GM20431 (cell line): ENCODE measurements around the gene RTL9.

Experiments used
- in situ Hi-C: fragments of 300-500 bp; cut with MseI, MboI; formaldehyde crosslinking; loops from one replicate; pipeline ENCODE4 v1.15.0; 2020; ENCODE audit warnings: low sequenced_read_pairs; ENCODE audit not compliant: unreplicated experiment

The RTL9 gene

DNA sequence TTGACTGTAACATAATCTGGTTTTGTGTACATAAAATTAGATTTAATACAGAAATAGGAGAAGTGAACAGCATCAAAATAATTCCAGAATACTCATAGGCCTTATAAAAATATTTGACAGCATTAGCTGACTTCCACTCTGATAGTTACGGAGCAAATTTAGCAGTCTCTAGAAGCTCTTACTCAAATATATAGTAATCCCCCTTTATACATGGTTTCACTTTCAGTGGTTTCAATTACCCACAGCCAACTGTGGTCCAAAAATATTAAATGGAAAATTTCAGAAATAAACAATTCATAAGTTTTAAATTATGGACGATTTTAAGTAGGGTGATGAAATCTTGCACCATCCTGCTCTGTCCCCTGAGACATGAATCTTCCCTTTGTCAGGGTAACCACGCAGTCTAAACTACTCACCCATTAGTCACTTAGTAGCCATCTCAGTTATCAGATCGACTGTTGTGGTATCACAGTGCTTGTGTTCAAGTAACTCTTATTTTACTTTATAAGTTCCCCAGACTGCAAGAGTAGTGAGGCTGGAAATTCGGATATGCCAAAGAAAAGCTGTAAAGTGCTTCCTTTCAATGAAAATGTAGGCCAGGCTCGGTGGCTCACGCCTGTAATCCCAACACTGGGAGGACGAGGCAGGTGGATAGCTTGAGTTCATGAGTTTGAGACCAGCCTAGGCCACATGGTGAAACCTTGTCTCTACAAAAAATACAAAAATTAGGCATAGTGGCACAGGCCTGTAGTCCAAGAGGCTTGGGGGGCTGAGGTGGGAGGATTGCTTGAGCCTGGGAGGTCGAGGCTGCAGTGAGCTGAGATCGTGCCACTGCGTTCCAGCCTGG lies 17.2 kb upstream of the RTL9 start:
- in situ Hi-C loops = no loop called here

DNA sequence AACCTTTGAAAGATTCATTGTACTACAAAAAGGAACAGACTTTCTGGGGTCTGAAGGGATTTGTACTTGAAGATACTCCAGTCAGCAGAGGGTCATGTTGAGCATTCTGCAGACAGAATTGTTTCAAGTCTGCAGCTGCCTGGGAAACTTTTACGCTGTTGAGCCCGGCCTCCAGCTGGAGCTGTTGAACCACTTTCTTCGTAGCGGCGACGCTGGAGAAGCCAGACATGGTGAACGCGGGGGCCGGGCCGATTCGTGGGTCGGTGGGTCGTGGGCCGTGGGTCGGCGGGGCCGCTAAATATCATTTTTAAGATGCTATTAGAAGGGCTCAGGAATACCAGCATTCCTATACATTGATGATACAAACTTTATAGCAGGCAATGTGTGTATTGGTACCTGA lies 12.0 kb upstream of the RTL9 start:
- in situ Hi-C loops = no loop called here

DNA sequence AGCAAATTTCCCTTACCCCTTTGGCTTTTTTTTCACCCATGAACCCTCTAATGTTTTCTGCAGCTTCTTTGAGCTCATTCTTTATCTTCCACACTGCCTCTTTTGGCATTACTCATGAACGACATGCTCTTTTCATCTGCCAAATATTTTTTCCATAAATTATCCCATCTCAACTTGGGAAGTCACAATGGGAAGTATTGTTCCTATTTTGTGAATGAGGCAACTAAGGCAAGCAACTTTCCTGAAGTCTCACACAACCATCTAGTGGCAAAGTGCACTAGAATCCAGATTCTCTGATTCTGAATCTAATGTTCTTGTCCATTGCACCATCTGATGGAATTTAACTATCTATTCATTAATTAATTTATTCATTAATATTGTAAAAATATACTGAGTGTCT lies 625 bp downstream of the RTL9 start:
- in situ Hi-C loops = no loop called here

DNA sequence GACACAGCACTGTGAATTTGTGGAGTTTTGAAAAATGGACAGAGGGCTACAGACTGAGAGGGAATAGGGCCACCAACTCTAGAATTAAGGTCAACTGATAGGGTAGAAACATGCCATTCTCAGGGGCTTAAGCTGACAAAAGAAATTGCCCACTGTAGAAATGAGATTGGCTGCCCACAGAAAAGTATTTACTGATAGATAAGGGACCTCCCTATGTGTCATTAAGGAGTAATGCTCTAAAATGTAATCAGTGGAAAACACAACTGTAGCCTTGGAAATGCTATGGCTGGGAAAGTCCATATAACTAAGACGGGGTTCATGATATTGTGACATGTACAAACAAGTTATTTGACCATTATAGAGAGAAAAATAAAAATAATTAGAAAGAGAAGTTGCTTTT lies 4.6 kb downstream of the RTL9 start:
- in situ Hi-C loops = no loop called here

DNA sequence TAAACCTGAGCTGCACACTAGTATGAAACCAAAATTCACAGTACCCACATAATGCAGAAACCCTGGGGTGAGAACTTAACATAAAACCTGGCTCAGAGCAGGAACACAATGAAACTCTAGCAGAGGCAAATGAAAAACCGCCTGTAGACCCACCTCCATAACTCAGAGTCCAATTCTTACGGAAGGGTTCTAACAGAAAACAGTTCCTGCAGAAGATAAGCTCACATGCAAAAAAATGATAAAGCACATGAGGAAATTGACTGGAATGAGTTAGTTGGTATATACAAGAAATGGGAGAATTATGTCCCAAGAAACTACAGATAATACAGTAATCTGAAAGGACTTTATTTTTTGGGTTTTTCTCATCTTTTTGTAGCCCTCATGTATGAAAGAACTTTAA lies 14.7 kb downstream of the RTL9 start:
- in situ Hi-C loops = no loop called here

DNA sequence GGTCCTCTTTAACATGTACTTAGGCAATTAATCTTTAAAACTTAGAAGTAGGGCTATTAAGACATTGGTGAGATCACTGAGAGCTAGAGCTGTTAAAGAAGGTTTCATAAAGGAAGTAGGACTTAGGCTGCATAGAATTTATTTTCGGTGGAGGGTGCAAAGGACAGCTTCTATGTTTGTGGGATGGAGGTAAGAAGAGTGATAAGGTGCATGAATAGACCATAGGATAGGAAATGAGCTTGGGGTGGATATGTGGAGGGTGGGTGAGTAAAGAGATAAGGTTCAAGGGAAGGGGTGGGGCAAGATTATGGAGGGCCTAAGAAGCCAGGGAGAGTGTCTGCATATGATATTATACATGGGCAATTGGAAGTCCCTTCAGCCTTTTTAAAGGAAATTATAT lies 15.9 kb downstream of the RTL9 start:
- in situ Hi-C loops = no loop called here

DNA sequence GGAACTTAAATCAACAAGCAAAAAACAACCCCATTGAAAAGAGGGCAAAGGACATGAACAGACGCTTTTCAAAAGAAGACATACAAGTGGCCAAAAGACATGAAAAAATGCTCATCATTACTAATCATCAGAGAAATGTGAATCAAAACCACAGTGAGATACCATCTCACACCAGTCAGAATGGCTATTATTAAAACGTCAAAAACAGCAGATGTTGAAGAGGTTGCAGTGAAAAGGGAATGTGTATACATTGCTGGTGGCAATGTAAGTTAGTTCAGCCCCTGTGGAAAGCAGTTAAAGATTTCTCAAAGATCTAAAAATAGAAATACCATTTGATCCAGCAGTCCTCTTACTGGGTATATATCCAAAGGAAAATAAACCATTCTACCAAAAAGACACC lies 22.6 kb downstream of the RTL9 start:
- in situ Hi-C loops = no loop called here

DNA sequence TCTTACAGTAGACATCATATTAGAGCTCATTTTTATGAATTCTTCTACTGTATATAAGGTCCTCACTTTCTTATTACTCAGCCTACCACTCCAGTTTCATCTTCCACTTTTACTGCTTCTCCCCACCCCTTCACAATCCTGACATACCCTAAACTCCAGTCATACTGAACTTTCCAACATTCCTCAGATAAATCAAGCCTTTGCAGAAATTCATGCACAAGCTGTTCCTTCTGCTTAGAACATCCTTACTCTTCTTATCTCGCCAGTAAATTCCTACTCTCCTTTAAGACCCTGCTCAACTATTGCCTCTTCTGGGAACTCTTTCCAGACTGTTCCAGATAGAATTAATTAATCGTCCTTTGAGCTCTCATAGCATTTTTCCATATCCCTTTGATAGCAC lies 24.8 kb downstream of the RTL9 start:
- in situ Hi-C loops = no loop called here

DNA sequence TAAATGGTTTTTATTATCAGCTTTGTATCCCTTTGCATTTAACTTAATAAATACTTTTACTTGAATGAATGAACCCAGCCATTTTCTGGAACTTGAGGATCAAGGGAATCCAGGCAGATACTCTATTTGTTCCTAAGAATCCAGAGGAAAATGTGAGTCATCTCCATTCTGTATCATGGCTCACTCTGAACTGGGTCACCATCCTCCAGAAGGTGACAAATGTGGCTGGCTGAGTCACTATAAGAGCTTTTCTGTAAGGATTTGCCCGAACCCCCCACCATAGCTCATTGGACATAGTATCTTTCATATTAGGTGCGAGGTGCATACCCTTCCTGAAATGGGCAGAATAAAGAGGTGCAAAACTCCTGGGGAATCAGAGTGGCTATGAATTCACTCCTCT lies 25.8 kb downstream of the RTL9 start:
- in situ Hi-C loops = no loop called here

DNA sequence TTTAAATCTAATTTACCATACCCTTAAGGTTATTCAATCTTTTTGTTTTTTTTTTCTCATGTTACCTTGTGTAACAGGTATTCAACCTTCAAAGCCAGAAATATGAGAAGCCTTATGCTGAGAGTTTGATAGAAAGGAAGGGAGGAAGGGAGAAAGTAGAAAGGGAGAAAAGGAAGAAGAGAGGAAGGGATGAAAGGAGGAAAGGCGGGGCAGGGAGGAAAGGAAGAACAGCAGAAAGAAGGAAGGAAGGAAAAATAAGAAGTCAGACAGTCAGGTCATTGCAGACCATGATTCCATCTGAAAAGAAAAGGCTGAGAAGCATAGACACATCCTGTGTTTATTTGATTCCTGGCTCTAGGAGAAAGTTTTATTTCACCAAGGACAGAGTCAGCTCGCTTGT lies 30.9 kb downstream of the RTL9 start:
- in situ Hi-C loops = no loop called here

DNA sequence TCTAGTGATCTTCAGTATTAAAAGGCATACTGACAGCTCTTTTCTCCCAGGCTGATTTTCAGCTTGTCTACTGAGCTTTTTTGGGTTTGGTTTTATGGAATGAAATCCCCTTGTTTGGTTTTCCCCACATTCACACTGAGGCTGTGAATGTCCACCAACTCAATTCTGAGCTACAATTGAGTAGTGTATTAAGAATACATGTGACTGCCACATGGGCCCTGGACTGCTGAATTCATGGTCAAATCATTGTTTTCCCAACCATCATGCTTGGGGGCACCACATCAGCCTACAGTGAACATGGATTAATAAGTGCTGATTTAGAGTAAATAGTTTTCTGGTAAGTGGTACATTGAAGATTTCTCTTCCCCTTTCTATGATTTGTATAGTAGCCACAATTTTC lies 32.4 kb downstream of the RTL9 start:
- in situ Hi-C loops = no loop called here

DNA sequence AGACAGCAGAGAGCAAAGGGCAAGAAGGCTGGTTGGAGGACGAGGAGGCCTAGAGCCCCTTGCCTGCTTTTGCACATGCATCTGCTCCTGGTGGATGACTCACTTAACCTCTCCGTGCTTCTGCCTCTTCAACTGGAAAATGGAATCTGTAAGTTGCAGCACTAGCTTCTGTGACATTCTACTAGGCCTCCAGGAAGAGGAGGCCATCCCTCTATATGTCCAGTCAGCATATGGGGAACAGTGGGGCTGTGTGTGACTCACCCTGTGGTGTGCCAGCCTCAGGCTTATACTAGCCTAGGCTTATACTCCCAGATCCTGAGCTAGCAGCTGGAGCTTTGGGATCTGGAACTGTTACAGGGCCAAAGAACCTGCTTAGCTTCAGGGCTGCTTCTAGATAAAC lies 36.0 kb downstream of the RTL9 start:
- in situ Hi-C loops = no loop called here

DNA sequence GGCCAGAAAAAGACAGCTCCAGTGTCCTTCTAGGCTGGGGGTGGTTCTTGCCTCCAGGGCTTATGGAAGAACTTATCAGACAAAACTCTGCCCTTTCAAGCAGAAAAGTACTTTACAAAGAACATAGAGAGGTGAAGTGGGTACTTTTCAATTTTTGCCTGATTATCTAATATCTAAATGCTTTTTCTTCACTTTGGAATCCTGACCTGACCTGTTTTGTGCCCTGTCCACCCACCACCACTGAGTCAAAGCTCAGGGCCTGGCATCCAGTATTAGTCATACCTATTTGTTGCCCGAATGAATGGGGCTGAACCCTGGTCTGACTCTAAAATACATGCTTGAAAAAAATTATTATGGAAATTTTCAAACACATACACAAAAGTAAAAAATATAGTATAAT lies 37.2 kb downstream of the RTL9 start:
- in situ Hi-C loops = no loop called here

DNA sequence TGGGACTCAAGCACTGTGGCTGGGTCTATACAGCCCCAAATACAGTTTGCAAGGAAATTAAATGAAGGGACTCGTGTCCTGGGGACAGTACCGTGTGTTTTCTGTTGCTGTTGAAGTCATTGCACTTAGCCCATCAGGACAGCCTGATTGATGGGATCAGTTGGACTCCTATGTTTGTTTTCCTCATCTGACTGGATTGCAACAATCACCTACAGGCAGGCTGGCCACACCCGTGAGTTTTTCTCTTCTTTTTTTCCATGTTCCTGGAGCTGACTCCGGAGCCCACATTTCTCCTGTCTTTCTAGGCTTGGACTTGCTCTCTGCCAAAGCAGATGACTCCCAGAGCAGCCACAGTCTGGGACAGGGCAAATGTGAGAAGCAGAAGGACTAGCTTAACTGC lies 38.1 kb downstream of the RTL9 start:
- in situ Hi-C loops = no loop called here

DNA sequence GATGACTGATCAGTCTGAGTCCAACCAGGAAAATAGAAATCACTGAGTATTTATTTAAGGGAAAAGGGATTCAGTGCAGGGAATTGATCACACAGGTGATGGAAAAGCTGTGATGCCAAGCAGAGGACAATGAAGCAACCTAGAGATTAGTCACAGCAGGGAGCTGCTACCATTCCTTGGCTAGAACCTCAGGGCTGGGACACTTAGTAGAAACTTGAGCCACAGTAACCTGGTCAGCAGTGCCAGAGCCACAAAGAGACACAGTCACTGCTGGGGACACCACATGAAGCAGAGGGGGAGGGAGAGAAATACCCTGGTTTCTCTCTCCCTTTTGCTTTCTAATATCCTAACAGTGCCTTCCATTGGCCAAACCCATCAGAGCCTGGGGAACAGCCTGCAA lies 38.7 kb downstream of the RTL9 start:
- in situ Hi-C loops = no loop called here

DNA sequence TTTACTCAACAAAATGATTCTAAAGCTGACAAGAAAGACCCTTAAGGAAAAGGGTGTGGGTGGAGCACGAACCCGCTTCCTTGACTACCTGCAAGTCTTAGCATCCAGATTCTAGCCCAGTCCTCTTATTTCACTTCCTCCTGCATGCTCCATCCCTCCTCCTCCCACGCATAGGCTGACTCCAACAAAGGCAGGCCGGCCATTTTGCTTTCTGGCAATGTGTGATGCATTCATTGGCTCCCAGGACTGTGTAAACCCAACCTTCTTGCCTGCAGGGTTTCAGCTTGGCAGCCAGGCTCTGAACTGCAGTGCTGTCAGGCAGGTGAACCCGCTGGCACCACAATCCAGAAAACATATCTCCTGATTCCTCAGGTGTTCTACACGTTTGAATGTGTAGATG lies 39.3 kb downstream of the RTL9 start:
- in situ Hi-C loops = no loop called here

DNA sequence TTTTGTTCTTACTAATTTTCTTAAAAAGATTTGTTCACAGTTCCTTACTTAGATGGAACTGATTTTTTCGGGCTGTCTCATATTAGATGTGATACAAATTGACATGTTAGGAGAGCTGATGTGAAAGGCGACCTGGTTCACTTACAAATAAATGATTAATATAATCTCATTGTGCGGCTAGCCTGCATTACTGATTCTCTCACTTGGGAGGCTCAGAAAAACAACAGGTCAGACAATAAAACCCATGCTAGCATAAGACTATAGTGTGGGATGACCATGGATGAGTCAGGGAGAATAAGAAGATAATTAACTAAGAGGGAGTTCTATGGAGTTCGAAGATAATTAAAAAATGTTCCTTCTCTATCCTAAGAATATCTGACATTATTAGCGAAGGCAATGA lies 40.8 kb downstream of the RTL9 start:
- in situ Hi-C loops = no loop called here

DNA sequence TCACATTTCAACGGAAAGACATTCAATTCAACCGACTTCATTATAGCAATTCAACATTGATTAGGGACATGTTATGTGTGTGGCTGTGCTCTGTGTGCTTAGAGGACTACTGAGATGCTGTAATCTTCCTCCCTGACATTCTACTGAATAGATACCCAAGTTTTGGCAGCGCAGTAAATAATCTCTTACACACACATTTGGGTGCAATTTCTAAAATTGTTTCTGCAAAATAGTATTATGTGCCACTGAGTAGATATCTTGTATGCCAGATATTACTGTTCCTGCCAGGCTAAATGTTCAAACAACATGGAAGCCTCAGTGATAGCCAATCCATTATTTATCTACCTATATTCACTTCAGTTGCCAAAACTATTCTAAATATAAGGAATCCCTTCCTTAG lies 41.3 kb downstream of the RTL9 start:
- in situ Hi-C loops = loop anchor here (10.0 to 25.0 kb wide), 2 partner anchors 245 to 463 kb away; no protein-coding TSS in a partner anchor

DNA sequence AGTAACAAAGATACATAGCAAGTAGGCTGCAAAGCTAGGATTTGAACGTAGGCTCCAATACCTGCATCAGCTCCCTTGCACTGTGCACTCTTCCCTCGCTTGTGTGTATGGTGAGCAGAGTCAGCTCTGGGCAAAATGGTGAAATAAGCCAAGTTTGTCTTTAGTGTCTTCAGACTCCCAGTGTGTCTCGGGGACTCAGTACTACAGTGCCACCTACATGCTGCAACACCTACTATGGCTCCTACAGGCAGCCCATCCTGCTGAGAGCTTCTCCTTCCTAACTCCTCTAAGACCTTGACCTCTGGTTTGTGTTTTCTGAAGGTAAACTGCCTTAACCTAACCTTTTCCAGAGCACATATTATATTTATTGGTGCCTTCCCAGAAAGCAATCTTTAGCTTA lies 42.5 kb downstream of the RTL9 start:
- in situ Hi-C loops = loop anchor here (10.0 to 25.0 kb wide), 2 partner anchors 246 to 464 kb away; no protein-coding TSS in a partner anchor

DNA sequence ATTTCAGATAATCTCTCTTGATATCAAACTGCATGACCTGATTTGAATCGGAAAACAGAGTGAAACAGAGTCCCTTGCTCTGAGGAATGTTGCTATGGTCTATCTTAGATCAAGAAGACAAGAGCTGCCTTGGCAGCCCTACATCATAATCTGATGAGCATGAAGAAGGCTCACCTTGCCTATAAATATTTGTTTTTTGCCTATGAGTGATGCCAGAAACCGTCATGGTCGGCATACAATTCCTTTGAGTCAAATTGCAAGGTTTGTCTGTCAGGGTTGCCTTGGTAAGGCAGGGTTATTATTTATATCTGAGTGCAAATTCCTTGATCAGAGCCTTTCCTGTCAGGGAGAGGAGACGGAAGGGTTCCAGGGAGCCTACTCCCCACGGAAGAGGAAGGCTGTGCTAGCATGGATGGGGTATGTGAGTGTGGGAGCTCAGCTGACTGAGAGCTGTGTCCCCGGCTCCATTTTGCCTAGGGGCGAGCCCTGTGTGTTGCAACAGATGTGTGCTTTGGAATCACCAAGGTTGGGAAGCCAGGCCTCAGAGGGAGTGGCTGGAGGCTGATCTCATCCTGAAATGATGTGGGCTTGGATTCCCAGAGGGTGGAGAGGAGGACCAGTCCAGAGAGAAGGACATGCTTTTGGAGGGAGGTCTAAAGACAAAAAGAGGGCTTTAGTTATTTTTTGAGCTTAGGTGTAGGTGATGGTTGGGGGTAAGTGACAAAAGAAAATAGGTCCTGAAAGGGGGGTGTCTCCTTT lies 43.6 kb downstream of the RTL9 start:
- in situ Hi-C loops = loop anchor here (10.0 to 25.0 kb wide), 2 partner anchors 247 to 465 kb away; no protein-coding TSS in a partner anchor

DNA sequence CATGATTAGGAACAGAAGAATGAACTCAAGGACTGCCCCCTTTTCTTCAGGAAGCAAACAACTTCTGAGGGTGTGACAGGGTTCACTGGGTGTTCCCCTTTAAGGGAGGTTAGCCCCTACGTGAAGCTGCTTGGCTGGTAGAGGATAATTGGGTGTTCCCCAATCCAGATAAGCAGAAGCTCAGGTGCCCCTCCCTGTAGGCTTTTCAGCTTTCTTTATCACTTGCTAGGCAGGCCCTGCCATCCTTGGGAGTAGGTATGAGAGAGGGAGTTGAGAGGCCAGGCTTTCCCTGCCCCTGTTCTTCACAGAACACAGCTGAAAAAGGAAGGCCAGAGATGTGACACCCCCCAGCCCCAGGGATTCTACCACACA lies 44.2 kb downstream of the RTL9 start:
- in situ Hi-C loops = loop anchor here (10.0 to 25.0 kb wide), 2 partner anchors 248 to 466 kb away; no protein-coding TSS in a partner anchor
